GM19351 (cell line): ENCODE measurements around the gene ZNF554.
"Not testable (repeated sequence)": the region's sequence is repeated elsewhere in the genome, so short reads cannot be mapped to it uniquely, and the experiment has no call there.

Experiments used
- ATAC-seq: cut with Tn5 transposase; IDR thresholded peaks from one replicate; pipeline ENCODE4 v1.9.1; 2021; ENCODE audit warnings: mild to moderate bottlenecking, moderate library complexity; ENCODE audit not compliant: unreplicated experiment

The ZNF554 gene

GRCh38 chr19:2865334-2866100 lies 45.8 kb downstream of the ZNF554 start:
- ATAC-seq = no peak

DNA sequence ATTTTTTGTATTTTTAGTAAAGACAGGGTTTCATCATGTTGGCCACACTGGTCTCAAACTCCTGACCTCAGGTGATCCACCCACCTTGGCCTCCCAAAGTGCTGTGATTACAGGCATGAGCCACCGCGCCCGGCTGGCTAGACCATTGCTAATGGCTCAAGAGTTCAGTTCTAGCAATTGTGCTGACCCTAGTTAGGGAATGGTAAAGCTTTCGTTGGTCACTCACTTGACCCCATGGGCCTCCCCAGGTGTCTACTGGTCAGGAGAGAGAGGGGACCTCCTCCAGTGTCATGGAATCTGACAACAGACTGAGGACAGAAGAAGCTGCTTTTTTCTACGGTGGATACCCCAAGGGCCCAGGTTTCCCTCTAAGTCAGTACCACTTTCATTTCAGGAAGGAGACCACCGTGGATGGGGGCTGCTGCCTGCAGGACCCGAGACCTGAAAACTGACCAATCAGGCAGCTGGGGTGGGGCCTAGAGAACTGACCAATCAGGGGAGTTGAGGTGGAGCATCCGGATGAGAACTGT lies 46.9 kb downstream of the ZNF554 start:
- ATAC-seq = no peak

DNA sequence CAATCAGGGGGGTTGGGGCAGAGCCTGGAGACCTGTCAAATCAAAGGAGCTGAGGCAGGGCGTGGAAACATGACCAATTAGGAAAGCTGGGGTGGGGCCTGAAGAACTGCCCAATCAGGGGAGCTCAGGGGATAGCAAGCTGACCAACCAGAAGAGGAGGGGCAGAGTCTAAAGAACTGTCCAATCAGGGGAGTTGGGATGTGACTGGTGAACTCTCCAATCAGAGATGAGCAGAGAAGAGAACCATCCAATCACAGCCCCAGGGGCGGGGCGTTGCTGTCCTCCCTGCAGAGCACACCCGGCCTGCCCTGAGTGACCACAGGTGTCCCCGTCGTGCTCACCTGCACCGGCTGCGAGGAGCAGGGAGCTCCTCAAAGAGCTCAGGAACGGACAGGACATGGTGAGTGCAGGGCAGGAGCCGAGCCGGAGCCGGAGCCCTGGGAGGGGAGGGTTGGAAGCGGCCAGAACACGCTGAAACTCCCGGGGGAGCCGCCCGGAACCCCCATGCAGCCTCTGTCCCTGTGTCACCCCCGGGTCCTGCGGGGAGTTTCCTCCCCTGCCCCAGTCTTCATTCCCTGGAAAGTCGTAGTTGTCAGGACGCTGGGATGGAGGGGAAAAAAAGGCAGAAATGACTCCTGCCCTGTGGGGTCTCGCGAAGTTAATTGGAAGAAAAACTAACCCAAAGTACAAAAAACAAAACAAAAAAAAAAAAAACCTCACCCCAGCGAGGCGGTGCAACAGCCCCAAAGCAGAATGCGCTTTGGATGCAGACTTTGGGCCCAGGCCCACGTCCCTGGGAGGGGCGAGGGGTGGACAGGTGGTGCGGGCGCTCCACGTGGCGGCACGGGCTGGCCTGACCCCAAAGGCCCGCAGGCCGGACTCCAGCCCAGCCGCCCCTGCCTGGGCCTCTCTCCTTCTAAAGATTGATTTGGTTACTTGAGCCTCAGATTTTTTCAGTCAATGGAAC lies 47.6 kb downstream of the ZNF554 start, which contains the start of gene ZNF556:
Gene ZNF556 (plus strand): TSS at position 311 of the 967 bp plus-strand sequence. CDS start 87 bp downstream, at position 398.
- ATAC-seq = no peak

- no peak for ATAC-seq
Observed at GRCh38 chr19:2869618-2870017, 50.0 kb downstream of the ZNF554 start.

DNA sequence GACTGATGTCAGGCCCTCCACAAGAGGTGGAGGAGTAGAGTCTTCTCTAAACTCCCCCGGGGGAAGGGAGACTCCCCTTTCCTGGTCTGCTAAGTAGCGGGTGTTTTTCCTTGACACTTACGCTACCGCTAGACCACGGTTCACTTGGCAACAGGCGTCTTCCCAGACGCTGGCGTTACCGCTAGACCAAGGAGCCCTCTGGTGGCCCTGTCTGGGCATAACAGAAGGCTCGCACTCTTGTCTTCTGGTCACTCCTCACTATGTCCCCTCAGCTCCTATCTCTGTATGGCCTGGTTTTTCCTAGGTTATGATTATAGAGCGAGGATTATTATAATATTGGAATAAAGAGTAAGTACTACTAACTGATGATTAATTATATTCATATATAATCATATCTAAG lies 52.5 kb downstream of the ZNF554 start:
- ATAC-seq = not testable (repeated sequence)

- no peak for ATAC-seq
Observed at GRCh38 chr19:2877398-2878331, 58.0 kb downstream of the ZNF554 start.

GRCh38 chr19:2883686-2884439 lies 64.2 kb downstream of the ZNF554 start:
- ATAC-seq = no peak

DNA sequence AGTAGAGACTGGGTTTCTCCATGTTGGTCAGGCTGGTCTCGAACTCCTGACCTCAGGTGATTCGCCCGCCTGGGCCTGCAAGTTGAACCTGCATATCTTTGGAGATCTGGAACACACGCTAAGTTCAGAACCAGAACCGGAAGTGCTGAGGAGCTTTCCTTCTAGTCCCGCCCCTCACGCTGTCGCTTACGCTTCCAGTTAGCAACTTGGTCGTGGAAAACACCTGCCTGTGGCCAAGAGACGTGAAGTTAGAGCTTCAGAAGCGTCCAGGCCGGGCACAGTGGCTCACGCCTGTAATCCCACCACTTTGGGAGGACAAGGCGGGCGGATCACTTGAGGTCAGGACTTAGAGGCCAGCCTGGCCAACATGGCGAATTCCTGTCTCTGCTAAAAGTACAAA lies 66.1 kb downstream of the ZNF554 start:
- ATAC-seq = no peak
